ENCODE measurements around the gene DDX24.

Gene DDX24

GRCh38 chr14:94045563-94046345 lies 35.2 kb downstream of the DDX24 start:
- no peak for DNase-seq

- DNase-seq = no peak
Observed at GRCh38 chr14:94045101-94045500, 35.9 kb downstream of the DDX24 start.

GRCh38 chr14:94044476-94045091 lies 36.4 kb downstream of the DDX24 start:
- DNase-seq = no peak

GRCh38 chr14:94043756-94044475 lies 37.1 kb downstream of the DDX24 start:
- no peak for DNase-seq

GRCh38 chr14:94043111-94043755 lies 37.8 kb downstream of the DDX24 start:
- DNase-seq = no peak

GRCh38 chr14:94042433-94043091 lies 38.4 kb downstream of the DDX24 start:
- DNase-seq = no peak

- no peak for DNase-seq
Observed at GRCh38 chr14:94041551-94042346, 39.3 kb downstream of the DDX24 start.

- DNase-seq = no peak
Observed at GRCh38 chr14:94040796-94041195, 40.2 kb downstream of the DDX24 start.

GRCh38 chr14:94040247-94040646 lies 40.8 kb downstream of the DDX24 start:
- no peak for DNase-seq

GRCh38 chr14:94038921-94039629 lies 41.9 kb downstream of the DDX24 start:
- no peak for DNase-seq

- no peak for DNase-seq
Observed at GRCh38 chr14:94038510-94038909, 42.5 kb downstream of the DDX24 start.

GRCh38 chr14:94037954-94038353 lies 43.0 kb downstream of the DDX24 start:
- DNase-seq = no peak

GRCh38 chr14:94036313-94037167 lies 44.5 kb downstream of the DDX24 start:
- peak; percentile 85 for DNase-seq

GRCh38 chr14:94034886-94035285 lies 46.1 kb downstream of the DDX24 start:
- no peak for DNase-seq

- DNase-seq = no peak
Observed at GRCh38 chr14:94031883-94032279, 49.1 kb downstream of the DDX24 start.

GRCh38 chr14:94031161-94031882 lies 49.7 kb downstream of the DDX24 start:
- DNase-seq = no peak

- DNase-seq = no peak
Observed at GRCh38 chr14:94030571-94030970, 50.4 kb downstream of the DDX24 start.

GRCh38 chr14:94029671-94030203 lies 51.3 kb downstream of the DDX24 start:
- DNase-seq = no peak

GRCh38 chr14:94029265-94029664 lies 51.7 kb downstream of the DDX24 start:
- no peak for DNase-seq
